DLD1 (cell line): Measurements from ENCODE around the gene WDR70.
"Not testable (repeated sequence)": the region's sequence is repeated elsewhere in the genome, so short reads cannot be mapped to it uniquely, and the experiment has no call there.

Experiments used
- in situ Hi-C: cut with HindIII; loops from 2 replicates; pipeline ENCODE4 v1.10.0; 2017; ENCODE audit warnings: low sequenced_read_pairs

The WDR70 gene

DNA sequence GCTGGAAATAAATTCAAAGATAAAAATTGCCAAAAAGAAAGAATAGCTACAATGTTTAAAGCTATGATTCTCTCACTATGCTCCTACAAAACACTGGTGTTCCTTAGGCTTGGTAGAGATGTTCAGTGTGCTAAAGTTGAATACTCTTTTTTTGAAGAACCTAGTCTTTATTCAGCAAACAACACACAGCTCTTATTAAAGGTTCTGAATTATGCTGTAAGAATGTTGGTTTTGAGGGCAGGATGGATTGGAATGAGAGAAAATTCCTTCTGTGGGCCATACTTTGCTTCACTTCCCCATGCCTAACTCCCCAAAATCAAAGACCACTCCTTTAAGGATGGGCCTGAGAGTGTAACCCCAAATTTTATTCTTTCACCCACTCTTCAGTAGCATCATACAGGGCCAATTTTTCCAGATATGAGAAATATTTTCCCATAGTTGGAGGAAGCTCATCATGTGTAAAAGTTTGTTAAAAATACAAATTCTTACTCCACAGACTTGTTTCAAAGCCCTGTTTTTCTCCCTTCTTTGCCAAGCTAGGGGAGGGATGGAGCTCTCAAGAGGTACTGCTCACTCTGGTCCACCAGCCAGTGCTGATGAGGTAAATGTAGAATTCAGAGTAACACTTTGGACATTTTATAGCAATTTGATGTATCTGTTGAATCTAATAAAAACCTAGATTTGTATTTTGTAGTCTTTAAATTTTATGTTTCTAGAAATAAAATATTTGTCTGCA is 361.4 kb downstream of the WDR70 start:
- in situ Hi-C loops: no loop called here

DNA sequence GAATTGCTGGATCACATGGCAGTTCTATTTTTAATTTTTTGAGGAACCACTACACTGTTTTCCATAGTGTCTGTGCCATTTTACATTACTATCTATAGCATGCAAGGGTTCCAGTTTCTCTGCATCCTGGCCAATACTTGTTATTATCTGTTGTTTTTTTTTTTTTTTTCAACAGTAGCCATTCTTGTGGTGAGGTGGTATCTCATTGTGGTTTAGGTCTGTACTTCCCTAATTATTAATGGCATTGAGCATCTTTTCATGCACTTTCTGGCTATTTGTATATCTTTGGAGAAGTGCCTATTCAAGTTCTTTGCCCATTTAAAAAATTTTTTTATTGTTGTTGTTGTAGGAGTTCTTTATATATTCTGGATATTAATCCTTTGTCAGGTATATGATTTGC is 363.0 kb downstream of the WDR70 start:
- in situ Hi-C loops: no loop called here

DNA sequence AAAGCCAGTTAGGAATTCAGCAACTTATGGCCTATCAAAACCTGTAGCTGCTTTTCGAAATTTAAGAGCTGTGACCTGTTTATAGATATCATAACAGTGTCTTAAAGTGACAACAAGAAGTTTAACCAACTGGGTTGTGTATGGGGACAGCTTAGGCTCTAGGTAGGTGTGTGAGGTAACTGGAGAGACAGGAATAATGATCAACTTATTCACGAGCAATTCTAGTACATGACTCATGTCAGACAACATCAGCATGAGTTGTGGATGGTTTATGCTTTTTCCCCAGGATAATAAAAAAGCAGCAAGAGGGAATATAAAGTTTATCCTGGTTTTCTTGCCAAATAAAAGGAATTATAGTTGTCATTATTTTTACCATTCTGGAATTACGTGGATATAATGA is 372.1 kb downstream of the WDR70 start:
- in situ Hi-C loops: no loop called here

DNA sequence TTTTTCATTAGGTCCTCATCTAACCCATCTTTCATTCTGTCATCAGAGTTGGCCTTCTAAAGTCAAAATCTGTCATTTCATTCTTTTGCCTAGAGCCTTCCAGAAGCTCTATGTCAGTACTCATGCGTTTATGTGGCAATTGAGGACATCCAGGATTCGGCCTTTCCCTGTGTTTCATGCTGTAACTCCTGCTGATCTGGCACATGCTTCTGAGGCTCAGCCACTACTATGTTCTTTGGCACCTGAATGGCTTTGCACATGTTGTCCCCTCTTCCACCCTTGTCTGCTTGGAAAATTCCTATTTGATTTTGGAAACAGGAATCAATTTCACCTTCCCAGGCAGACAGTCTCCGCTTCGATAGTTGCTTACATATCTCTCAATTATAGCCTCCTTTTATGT is 375.9 kb downstream of the WDR70 start:
- in situ Hi-C loops: no loop called here

DNA sequence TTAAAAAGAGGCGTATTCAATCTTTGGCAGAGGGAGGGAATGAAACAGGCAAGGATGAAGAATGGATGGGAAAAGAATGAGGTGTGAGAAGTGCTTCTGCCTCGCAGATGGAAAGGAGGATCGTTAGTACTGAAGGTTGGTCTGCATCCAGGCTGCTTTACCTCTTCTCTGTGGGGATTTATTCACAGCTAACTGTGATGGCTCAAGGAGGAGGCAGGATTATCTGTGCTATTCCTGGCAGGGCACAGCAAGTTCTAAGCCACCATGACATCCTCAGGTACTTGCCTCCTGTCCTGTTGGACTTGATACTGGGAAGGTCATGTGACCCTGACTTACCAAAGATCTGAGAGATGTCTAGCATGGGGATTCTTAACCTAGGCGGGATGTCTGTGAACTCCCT is 376.5 kb downstream of the WDR70 start:
- in situ Hi-C loops: no loop called here

DNA sequence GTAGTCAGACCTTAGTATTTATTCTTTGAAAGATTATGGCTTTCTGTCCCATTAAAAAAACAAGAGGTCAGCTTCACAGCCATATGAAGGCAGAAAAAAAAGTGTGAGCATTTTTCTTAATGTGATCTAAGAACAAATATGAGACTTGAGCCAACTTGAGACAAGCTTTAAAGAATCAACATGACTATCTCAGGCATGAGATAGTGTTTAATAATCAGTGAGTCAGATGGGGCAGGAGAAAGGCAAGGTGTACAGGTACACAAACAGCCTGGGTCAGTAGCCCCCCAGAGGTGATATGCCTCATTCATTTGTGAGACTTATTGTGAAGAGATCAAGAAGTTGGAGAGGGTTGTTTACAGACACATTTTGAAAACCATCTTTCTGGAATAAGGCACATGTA is 377.1 kb downstream of the WDR70 start:
- in situ Hi-C loops: no loop called here

DNA sequence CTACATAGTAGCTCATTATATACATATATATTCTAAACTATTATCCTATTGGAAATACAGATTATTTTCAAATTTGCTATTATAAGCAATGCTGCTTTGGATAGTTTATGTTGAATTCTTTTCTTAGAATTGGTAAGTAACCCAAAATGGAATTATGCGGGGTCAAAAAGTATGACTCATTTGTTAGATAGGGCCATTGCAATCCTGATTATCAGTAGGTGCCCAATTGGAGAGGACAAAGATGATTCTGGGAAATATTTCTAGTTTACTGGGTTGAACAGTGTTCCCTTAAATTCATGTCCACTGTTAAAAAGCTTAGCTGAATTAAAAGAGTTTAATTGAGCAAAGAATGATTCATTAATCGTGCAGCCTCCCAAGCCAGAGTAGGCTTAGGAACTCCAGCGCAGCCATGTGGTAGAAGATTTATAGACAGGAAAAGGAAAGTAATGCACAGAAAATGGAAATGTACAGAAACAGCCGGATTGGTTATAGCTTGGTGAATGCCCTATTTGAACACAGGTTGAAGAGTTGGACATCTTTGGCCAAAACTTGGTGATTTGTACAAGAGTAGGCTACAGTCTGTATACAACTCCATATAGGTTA is 379.0 kb downstream of the WDR70 start:
- in situ Hi-C loops: no loop called here

DNA sequence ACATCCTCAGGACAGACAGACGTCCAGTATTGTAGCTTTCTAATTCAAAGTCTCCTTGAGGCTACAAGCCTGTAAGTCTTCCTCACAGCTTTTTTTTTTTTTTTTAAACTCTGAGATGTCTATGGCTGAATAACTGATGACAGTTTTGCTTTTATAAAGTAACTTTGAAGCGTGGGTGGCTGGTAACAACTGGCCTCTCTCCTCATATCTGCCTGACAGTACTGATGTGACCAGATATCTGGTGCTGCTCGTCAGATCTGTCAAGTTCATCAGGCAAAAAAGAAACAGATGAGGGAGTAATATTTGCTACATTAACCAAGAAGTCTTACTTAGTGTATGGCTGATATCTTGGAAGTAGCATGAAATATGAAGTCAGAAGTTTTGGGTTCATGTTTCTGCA is 388.1 kb downstream of the WDR70 start:
- in situ Hi-C loops: no loop called here

DNA sequence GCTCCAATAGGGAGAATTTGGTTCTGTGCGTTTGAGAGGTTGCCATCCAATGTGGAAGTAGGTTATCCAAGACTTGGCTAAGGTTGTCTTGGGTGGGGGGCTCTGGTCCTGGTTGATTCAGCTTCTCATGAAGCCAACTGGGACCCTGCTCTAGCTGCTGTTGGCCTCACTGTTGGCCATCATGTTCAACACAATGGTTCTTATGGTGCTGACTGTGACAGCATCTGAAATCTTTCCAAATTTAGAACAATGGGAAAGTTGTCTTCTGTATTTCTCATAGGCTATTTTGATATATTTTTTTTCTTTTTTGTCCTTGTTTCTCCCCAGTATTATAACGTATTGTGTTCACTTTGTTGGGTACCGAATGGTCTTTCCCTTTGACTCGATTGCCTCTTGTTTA is 388.8 kb downstream of the WDR70 start:
- in situ Hi-C loops: no loop called here

DNA sequence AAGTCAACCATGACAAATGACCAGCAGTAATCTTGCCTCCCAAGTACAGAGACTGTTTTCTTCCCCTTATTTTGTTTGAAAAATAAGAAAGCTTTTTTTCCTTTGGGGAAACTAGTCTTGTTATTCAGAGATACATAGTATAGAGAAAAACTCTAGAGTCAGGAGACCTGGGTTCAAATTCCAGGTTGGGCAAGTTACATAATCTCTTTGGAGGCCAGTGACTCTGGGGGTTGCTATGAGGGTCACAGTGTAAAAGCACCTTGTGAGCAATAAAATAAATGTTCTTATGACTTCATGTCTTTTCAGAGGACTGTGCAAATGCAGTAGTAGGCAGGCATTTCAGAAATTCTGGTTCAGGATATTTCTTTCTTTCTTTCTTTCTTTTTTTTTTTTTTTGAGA is 389.3 kb downstream of the WDR70 start:
- in situ Hi-C loops: no loop called here

DNA sequence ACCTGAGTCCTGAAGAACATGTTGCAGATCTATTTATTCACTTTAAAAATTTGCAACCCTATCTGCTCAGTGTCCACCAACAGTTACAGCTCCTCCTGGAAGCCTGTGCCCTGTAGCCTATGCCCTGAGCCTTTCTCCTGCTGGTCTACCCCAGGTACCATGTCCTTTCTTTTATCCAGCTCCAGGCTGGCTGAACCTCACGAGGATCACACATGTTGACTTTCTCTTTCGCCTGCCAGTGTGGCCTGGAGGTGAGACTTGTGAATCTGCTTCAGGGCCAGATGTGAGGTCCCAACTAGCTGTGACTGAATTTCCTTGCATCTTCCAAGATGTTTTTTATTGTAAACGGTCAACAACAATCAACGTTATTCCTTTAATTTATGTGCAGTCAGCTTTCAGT is 390.0 kb downstream of the WDR70 start:
- in situ Hi-C loops: no loop called here

DNA sequence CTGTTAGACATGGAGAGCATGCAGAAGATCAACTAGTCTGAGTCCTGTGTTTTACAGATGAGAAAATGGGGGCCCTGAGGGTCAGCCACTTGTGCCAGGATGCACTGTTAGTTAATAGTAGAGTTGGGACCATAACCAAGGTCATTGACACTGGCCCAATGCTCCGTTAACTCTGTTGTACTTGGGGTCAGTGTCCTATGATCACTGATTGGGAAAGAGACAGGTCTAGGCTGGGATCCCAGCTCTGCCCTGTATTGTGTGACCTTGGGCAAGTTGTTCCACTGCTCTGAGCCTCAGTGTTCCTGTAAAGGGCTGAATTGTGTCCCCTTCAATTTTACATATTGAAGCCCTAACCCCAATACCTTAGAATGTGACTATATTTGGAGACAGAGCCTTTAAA is 390.7 kb downstream of the WDR70 start:
- in situ Hi-C loops: no loop called here

DNA sequence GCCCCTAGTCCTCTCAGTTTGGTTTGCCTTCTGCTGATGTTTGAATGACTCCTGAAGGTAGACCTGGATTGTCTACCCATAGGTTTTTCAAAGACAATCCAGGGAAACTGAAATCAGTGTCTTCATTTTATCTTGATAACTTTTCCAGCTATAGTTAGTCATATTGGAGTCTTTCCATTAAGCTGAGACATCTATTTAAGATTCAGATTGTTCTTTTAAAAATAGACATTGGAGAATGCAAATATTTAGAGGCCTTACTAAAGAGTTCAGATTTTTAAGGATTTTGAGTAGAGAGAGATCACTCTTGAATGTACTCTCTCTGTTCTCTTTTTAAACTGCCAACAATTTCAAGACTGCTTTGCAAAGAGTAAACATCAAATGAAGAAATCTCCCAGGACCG is 391.7 kb downstream of the WDR70 start:
- in situ Hi-C loops: no loop called here

DNA sequence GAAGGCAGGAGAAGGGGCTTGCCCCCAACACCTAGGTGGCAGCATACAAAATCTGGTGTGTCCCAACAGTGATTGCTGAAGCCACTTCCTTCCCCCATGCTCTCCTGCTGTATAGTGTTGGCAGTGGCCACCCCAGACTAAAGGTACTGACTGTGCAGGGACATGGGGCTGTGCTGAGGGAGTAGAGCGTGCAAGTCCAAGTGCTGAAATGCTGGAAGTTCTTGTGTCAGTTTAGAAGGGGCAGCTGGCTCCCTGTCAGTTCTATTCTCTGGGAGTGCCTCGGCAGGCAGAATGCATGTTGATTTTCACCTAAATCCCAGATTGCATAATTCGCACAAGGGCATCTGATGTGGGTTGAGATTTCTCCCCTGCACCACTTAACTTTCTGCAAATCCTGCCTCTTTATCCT is 392.1 kb downstream of the WDR70 start:
- in situ Hi-C loops: no loop called here

DNA sequence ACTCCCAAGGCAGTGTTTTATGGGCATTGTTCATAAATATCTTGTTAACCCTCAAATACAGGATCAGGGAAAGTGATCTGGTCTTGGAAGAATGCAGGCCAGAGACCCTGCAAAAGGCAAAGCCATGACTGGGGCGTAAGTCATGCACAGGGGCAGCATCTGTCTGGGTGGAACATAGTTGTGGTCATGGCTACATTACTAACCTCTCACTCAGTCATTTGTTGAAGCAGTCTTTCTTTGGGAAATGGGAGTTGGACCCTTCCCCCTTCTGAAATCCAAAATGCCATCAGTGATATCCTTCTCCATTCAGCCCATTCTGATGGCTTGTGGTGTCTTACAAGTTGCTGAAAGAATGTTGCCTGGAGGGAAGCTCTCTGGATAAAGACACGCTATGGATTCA is 392.6 kb downstream of the WDR70 start:
- in situ Hi-C loops: no loop called here

DNA sequence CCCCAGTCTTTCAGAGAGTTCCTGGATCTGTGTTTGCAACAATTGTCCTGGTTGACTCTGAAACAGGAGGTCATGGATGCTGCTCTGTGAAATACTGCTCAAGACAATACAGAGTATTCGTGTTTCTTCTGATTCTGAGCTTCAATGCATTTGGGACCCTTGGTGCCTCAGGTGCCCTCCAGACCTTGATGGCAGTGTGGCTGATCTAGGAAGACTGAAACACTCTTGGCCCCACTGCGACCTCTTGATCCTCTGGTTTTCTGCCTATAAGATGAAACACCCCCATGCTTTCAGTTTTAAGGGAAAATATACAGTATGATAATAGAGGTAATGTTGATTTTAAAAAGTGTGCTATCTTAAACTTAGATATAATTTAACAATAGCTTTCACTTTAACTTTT is 393.1 kb downstream of the WDR70 start:
- in situ Hi-C loops: no loop called here

DNA sequence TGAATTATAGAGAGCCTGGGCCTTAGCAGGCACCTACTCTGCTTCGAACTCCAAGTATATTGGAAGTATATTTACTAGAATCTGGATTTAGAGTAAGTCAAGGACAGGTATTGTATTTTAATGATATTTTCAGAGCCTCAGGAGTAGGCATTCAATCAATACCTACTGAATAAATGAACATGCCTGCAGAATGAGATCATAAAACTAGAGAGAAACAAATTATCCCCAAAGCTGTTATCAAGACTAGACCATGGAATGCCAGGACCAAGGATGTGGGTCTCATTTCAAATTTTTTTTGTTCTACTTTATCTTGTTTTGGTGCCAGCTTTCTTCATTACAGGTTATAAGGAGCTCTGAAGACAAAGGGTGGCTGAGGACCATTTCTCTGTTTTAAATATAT is 394.7 kb downstream of the WDR70 start:
- in situ Hi-C loops: no loop called here

DNA sequence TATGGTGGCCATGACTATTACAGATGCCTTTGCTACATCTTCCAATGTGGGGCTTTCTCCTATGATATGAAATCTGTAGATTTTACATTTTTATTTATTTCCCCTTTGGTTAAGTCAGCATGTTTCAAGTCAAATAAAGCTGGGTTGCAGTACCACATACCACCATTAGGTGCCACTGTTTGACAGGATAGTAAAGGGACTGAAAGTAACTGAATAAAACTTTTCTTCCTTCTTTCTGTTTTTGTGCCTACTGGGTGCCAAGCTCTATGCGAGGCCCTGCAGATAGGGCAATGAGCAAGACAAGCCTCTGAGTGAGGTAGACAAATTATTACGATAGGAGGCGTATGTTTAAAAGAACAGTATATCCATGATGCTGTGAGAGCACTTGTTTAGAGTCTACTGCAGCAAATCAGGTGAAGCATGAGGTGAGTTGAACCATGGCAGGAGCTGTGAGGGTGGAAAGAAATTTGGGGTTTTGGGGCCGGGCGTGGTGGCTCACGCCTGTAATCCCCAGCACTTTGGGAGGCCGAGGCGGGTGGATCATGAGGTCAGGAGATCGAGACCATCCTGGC is 395.9 kb downstream of the WDR70 start:
- in situ Hi-C loops: no loop called here

DNA sequence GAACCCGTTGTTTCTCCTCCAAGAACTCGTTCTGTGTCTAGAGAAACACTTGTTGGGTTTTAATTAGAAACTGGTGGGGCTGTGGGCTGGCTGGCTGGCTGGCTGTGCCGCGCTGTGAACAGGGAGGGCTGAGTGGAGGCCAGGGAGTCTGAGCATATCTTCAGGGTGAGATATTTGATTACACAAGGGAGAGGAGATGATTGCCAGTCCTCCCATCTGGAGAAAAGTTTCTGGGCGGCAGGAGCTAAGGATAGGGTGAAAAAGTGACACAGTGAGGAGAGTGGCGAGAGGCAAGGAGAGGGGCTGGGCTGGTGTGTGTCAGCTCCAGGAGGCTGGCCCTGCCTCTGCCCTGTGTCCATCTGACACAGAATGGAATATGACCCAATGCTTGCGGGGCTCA is 397.7 kb downstream of the WDR70 start:
- in situ Hi-C loops: no loop called here

DNA sequence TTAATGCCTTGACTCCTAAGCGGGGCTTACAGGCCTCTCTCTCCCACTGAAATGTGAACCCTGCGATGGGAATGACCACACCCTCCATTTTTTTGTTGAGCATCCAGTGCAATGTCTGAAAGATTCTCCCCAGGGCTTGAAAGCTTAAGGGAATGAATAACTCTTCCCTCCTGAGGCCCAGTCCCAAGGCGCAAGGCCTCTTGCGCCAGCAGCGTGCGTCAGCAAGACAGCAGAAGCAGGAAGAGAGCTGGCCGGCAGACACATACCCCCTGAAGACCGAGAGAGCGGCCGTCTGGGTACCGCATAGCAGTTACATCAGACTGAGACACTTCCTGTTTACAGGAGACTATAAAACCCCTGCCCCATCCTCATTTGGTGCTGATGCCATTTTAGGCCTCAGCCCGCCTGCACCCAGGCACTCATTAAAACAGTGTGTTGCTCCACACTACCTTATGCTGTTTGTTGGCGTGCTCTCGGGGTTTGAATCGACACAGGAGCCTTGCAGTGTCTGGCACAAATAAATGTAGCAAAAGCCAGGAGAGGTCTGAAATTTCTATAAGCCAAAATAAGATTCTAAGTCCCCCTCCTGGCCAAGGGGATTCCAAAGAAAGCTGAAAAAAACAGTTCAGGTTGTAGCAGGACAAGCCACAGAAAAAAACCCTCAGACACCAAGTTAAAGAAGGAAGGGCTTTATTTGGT is 398.5 kb downstream of the WDR70 start:
- in situ Hi-C loops: no loop called here

DNA sequence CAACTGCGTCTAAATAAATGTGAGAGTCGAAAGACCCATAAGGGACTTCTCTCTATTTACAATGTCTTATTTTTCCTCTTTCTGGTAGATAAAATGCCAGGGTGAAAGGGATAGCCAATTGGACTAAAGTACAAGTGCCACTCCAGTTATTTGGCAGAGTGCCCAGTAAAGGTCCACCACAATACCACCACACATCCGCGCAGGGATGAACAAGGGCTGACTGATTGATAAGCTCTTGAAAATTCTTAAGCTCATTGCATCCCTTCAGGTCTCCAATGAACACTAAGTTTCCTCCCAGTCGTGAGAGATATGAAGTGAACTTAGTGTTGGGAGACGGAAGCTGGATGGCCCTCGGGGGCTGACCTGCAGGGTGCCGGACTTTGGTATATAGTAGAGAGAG is 402.3 kb downstream of the WDR70 start:
- in situ Hi-C loops: not testable (repeated sequence)

DNA sequence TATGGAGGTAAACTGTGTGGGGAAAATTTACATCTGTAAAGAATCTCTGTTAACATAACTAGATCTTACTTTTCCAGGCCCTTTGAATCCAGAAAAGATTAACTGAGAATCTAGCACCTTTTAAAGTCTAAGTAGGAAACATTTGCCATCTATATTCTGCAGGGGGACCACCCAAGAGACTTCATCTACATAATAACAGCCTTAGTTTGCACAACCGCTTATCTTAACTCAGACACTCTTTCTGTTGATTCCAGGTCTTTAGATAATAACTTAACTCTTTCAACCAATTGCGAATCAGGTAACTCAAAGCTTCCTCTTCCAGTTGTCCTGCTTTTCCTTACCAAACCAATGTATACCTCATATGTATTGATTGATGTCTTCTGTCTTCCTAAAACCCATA is 407.3 kb downstream of the WDR70 start:
- in situ Hi-C loops: no loop called here
